Neuronal stem cell (in vitro differentiated cells): Measurements from ENCODE around the gene TBC1D14.
A peak's percentile ranks its signal among the peaks of the same experiment; 100 is the strongest.

ENCODE experiments used
- DNase-seq: peaks from one replicate; pipeline ENCODE4 v3.0.0-alpha.2; 2013; ENCODE audit warnings: low spot score
- H2AFZ ChIP-seq: one replicate; pipeline ENCODE4 v1.6.1; 2013; ENCODE audit warnings: mild to moderate bottlenecking, low read length, inconsistent platforms
- H2AK5ac ChIP-seq: 2 replicates; pipeline ENCODE4 v1.6.1; 2013; ENCODE audit warnings: low read depth, mild to moderate bottlenecking, inconsistent platforms, low read length, moderate library complexity, mixed read lengths
- H2BK120ac ChIP-seq: 2 replicates; pipeline ENCODE4 v1.6.1; 2013; ENCODE audit warnings: low read depth, mild to moderate bottlenecking, inconsistent platforms, low read length, moderate library complexity, mixed read lengths
- H2BK12ac ChIP-seq: one replicate; pipeline ENCODE4 v1.6.1; 2013; ENCODE audit warnings: low read length, inconsistent platforms
- H2BK15ac ChIP-seq: 2 replicates; pipeline ENCODE4 v1.6.1; 2013; ENCODE audit warnings: mild to moderate bottlenecking, low read length, inconsistent platforms, mixed read lengths
- H2BK5ac ChIP-seq: one replicate; pipeline ENCODE4 v1.6.1; 2013; ENCODE audit warnings: inconsistent platforms, mild to moderate bottlenecking, low read length, moderate library complexity
- H3K14ac ChIP-seq: one replicate; pipeline ENCODE4 v1.6.1; 2013; ENCODE audit warnings: low read length, inconsistent platforms
- H3K18ac ChIP-seq: 2 replicates; pipeline ENCODE4 v1.6.1; 2013; ENCODE audit warnings: low read length, inconsistent platforms
- H3K23ac ChIP-seq: 2 replicates; pipeline ENCODE4 v1.6.1; 2013; ENCODE audit warnings: low read depth, mild to moderate bottlenecking, mixed read lengths, low read length, inconsistent platforms; ENCODE audit not compliant: poor library complexity
- H3K27ac ChIP-seq: replicated peaks from 3 replicates; pipeline ENCODE4 v1.5.1; 2013; ENCODE audit warnings: low read length, inconsistent platforms
- H3K27me3 ChIP-seq, 3 experiments: 2 replicates each; pipeline ENCODE4 v1.6.1; 2013; ENCODE audit warnings: low read length in 3 of 3, mild to moderate bottlenecking in 2 of 3, inconsistent platforms in 1 of 3, low read depth in 1 of 3, mixed read lengths in 1 of 3, moderate library complexity in 1 of 3; ENCODE audit not compliant: control insufficient read depth in 3 of 3, insufficient read depth in 3 of 3
- H3K36me3 ChIP-seq, 2 donors: replicated peaks in 1 of 2; 2 replicates each; pipeline ENCODE4 v1.6.1; 2013; ENCODE audit warnings: low read length in 2 of 2; ENCODE audit not compliant: control insufficient read depth in 2 of 2, insufficient read depth in 2 of 2
- H3K4ac ChIP-seq: 2 replicates; pipeline ENCODE4 v1.6.1; 2013; ENCODE audit warnings: inconsistent platforms, mild to moderate bottlenecking, low read length, moderate library complexity
- H3K4me1 ChIP-seq, 2 donors: 1 replicate in 1 of 2; 2 replicates in 1 of 2; pipeline ENCODE4 v1.6.1; 2013; ENCODE audit warnings: low read length in 2 of 2, low read depth in 1 of 2; ENCODE audit not compliant: control insufficient read depth in 2 of 2, insufficient read depth in 1 of 2
- H3K4me2 ChIP-seq: one replicate; pipeline ENCODE4 v1.6.1; 2013; ENCODE audit warnings: mild to moderate bottlenecking, low read length, inconsistent platforms; ENCODE audit not compliant: insufficient read depth, poor library complexity, severe bottlenecking
- H3K4me3 ChIP-seq, 2 donors: 2 replicates each; pipeline ENCODE4 v1.5.1; 2013; ENCODE audit warnings: low read length in 2 of 2, mild to moderate bottlenecking in 2 of 2, inconsistent platforms in 1 of 2, moderate library complexity in 1 of 2
- H3K79me1 ChIP-seq: one replicate; pipeline ENCODE4 v1.6.1; 2013; ENCODE audit warnings: low read depth, mild to moderate bottlenecking, inconsistent platforms, low read length, moderate library complexity
- H3K9ac ChIP-seq: one replicate; pipeline ENCODE4 v1.6.1; 2013; ENCODE audit warnings: mild to moderate bottlenecking, low read depth, low read length, inconsistent platforms; ENCODE audit not compliant: poor library complexity
- H3K9me3 ChIP-seq, 2 donors: replicated peaks in 1 of 2; 2 replicates each; pipeline versions ENCODE3 to v1.6.1; 2013; ENCODE audit warnings: low read length in 2 of 2, mild to moderate bottlenecking in 2 of 2, inconsistent platforms in 1 of 2, low read depth in 1 of 2, mixed read lengths in 1 of 2, moderate library complexity in 1 of 2; ENCODE audit not compliant: control insufficient read depth in 2 of 2, insufficient read depth in 1 of 2
- H4K8ac ChIP-seq: one replicate; pipeline ENCODE4 v1.6.1; 2013; ENCODE audit warnings: low read depth, mild to moderate bottlenecking, inconsistent platforms, low read length, moderate library complexity
- H4K91ac ChIP-seq: one replicate; pipeline ENCODE4 v1.6.1; 2013; ENCODE audit warnings: low read length, low read depth, mild to moderate bottlenecking, inconsistent platforms; ENCODE audit not compliant: poor library complexity
- WGBS, 2 donors: extraction: QIAGEN DNeasy Blood & Tissue Kit; methylation state at CpG; one replicate each; pipeline ENCODE4 v1.1.7; 2013; ENCODE audit warnings: missing lambda C conversion rate in 2 of 2, mixed read lengths in 1 of 2; ENCODE audit not compliant: insufficient read length in 2 of 2, insufficient replicate concordance in 1 of 2; ENCODE audit errors: extremely low coverage in 2 of 2; 5-methylcytosine and 5-hydroxymethylcytosine counted together

TBC1D14 gene

DNA sequence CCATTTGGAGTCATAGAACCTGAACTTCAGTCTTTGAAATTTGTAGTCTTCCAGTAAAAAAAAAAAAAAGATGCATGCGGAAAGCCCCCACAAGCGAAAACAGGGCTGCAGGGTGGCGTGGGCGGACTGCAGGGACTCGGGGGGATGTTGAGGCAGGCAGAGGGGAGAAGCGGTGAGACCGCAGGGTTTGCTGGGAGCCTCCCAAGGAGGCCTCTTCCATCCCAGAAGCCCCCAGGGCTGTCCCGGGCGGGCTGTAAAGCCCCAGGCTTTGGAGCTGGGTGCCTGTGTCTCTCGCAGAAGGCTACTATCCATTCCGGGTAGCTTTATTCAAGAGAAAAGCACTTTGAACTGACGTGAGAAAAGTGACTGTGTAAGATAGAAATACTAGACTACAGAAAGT is 86.9 kb downstream of the TBC1D14 start:
- H2BK12ac ChIP-seq: no peak overlapping the region
- H3K9ac ChIP-seq: no peak overlapping the region
- peaks cover 42 to 91% of the 10 kb centered on the region in 2 donors for H3K36me3 ChIP-seq
- peaks cover 8% of the 10 kb centered on the region for H3K79me1 ChIP-seq
- no peak overlapping the region for H3K4ac ChIP-seq
- H3K14ac ChIP-seq: no peak overlapping the region
- no peak for DNase-seq
- no CpG with 5 or more reads among the region's 12 CpGs for WGBS, 2 donors
- H3K9me3 ChIP-seq: no peaks in the 10 kb centered on the region
- H2BK15ac ChIP-seq: no peak overlapping the region
- H3K18ac ChIP-seq: no peak overlapping the region
- H4K8ac ChIP-seq: no peak overlapping the region
- H2BK5ac ChIP-seq: no peak overlapping the region
- H4K91ac ChIP-seq: no peak overlapping the region
- no peak overlapping the region for H3K27ac ChIP-seq
- H3K4me1 ChIP-seq: no peaks in the 10 kb centered on the region
- no peaks in the 10 kb centered on the region for H3K27me3 ChIP-seq
- H3K23ac ChIP-seq: no peak overlapping the region
- no peak overlapping the region for H3K4me2 ChIP-seq
- H2AK5ac ChIP-seq: no peak overlapping the region
- no peak overlapping the region for H2AFZ ChIP-seq
- H2BK120ac ChIP-seq: no peak overlapping the region
- no peak overlapping the region for H3K4me3 ChIP-seq

DNA sequence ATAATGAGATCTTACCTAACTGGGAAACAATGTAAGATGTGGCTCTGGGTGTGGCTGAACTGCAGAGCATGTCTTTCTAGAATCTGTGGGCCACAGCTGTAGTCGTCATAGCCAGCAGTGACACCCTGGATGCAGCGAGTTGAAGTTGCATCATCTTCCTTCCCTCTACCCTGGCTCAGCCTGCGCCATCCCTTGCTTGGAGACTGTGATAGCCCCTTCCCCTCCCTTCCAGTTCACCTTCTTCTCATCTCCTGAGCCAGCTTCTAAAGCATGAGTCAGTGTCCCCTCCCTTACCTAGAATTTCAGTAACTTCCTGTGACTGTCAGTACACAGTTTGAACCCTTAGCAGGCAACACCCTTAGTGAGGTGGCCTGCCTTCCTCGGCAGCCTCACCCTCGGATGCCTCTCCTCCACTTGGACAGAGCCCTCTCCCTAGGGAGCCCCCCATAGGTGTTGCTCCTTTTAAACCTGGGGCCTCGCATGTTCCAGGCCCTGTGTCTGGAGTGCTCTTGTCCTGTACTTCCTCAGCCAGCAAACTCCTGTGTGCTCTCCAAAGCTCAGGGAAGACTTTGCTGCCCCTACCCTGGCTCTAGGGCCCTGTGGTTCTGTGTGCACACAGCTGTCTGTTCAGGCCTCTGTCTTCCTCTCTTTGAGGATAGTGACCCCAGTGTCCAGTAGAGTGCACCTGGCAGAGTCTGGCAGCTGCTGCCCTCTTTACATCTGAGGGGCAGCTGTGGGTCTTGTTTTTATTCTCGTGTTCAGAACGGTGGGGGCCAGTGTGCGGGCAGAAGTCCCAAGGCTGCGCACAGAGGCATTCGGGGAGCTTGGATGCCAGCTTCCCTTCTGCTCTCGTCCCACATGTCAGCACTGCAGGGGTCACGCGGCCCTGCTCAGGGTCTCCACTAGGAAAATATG is 89.8 kb downstream of the TBC1D14 start:
- no peak overlapping the region for H2BK15ac ChIP-seq
- WGBS, 2 donors: no CpG with 5 or more reads among the region's 14 CpGs
- DNase-seq: no peak

DNA sequence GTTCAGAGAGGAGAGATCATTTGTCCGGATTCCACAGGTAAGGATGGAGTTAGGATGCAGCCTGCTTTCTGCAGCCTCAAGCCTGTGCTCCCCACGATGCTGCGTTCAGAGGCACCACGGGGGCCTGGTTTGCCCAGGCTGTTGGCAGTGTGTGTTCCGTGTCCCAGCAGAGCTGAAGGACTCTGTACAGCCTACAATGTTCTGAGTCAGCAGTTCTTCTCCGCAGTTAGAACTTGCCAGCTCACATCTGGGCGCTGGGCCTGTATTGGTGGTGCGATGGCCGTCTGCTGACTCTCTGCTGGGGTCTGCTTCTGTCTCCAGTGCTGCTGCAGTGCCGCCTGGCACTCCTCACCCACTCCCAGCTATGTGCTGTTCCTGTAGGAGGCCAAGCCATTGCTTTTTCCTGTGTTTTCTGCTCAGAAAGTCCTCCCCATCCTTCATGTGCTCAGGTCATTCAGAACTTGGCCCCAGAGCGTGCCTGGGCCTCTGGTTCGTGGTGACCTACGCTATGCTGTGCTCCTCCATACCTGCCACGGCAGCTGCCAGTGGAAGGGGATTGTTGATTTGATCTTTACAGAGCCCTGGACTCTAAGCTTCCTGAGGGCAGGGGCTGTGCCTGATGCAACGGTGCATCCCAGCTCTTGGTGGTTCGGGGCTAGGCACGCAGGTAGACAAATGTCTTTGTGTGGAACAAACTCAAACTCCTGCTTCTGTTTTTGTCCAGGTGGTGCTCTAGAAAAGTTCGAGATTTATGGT is 91.0 kb downstream of the TBC1D14 start:
- H3K4me1 ChIP-seq: no peaks in the 10 kb centered on the region
- no peak overlapping the region for H2AK5ac ChIP-seq
- H3K79me1 ChIP-seq: peaks cover 5% of the 10 kb centered on the region
- no peaks in the 10 kb centered on the region for H3K27me3 ChIP-seq
- H3K23ac ChIP-seq: peak overlapping the region; percentile 34
- H3K36me3 ChIP-seq: peaks cover 42 to 91% of the 10 kb centered on the region in 2 donors
- no CpG with 5 or more reads among the region's 18 CpGs for WGBS, 2 donors
- no peak overlapping the region for H3K4me3 ChIP-seq
- H3K4ac ChIP-seq: no peak overlapping the region
- no peak overlapping the region for H2BK15ac ChIP-seq
- no peak overlapping the region for H2BK120ac ChIP-seq
- no peak overlapping the region for H2BK12ac ChIP-seq
- no peak overlapping the region for H4K91ac ChIP-seq
- no peak for DNase-seq
- H3K9me3 ChIP-seq: no peaks in the 10 kb centered on the region
- peak overlapping the region; percentile 48 for H4K8ac ChIP-seq
- no peak overlapping the region for H3K4me2 ChIP-seq
- H3K14ac ChIP-seq: no peak overlapping the region
- no peak overlapping the region for H3K27ac ChIP-seq
- H2AFZ ChIP-seq: no peak overlapping the region
- H2BK5ac ChIP-seq: no peak overlapping the region
- no peak overlapping the region for H3K18ac ChIP-seq
- H3K9ac ChIP-seq: no peak overlapping the region

More for the DNA sequence above, 89.8 kb downstream of the TBC1D14 start:
- H3K4me3 ChIP-seq: no peak overlapping the region
- H3K4ac ChIP-seq: no peak overlapping the region
- H2BK5ac ChIP-seq: no peak overlapping the region
- no peak overlapping the region for H3K18ac ChIP-seq
- no peak overlapping the region for H2AFZ ChIP-seq
- no peak overlapping the region for H3K23ac ChIP-seq
- peaks cover 45 to 92% of the 10 kb centered on the region in 2 donors for H3K36me3 ChIP-seq
- H4K91ac ChIP-seq: no peak overlapping the region
- no peak overlapping the region for H2AK5ac ChIP-seq
- no peak overlapping the region for H3K14ac ChIP-seq
- no peak overlapping the region for H3K27ac ChIP-seq
- no peaks in the 10 kb centered on the region for H3K27me3 ChIP-seq
- no peak overlapping the region for H2BK12ac ChIP-seq
- peaks cover 5% of the 10 kb centered on the region for H3K79me1 ChIP-seq
- no peaks in the 10 kb centered on the region for H3K4me1 ChIP-seq
- no peak overlapping the region for H2BK120ac ChIP-seq
- H3K4me2 ChIP-seq: no peak overlapping the region
- H3K9me3 ChIP-seq: no peaks in the 10 kb centered on the region
- H4K8ac ChIP-seq: no peak overlapping the region
- H3K9ac ChIP-seq: no peak overlapping the region

DNA sequence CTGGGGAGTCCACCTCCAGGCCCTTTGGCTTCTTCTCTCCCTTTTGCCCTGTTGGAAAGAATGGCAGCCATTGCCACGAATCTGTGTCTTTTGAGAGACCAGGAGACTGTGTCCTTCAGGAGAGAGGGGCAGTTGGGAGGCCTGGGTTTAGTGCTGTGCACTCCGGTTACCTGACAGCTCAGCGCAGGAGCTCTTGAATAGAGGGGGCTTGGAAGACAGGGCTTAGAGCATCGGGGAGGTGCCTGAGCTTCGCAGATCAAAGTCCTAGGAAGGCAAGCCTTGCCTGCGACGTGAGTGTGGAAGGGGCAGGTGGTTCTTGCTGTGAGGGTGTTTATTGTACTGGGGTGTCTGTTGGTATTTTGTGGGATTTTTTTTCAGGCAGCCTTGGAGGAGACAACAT is 91.6 kb downstream of the TBC1D14 start:
- Histone ChIP-seq H2BK5ac (no peak overlapping the region), H2BK15ac (no peak overlapping the region), H3K23ac (no peak overlapping the region), H3K27me3 (no peaks in the 10 kb centered on the region), H3K4me1 (no peaks in the 10 kb centered on the region), H3K9me3 (no peaks in the 10 kb centered on the region), H2BK12ac (no peak overlapping the region), H3K9ac (no peak overlapping the region), H4K91ac (no peak overlapping the region), H2BK120ac (no peak overlapping the region), H4K8ac (no peak overlapping the region), H3K14ac (no peak overlapping the region), H3K4me3 (no peak overlapping the region), H2AFZ (no peak overlapping the region), H3K18ac (no peak overlapping the region), H3K4ac (no peak overlapping the region), H2AK5ac (no peak overlapping the region), H3K36me3 (peaks cover 41 to 93% of the 10 kb centered on the region in 2 donors), H3K4me2 (no peak overlapping the region), H3K79me1 (peaks cover 5% of the 10 kb centered on the region), H3K27ac (no peak overlapping the region)
- DNase-seq: no peak
- WGBS, 2 donors: no CpG with 5 or more reads among the region's 7 CpGs
